NCI-H2029 (cell line): ENCODE results near the gene ADGRG1.

Experiments used
- DNase-seq: peaks from one replicate; lab custom pipeline; 2025; lab: John Stamatoyannopoulos, UW

ADGRG1 gene

GRCh38 chr16:57648581-57649442 is 20.4 kb downstream of the ADGRG1 start:
- DNase-seq, result peak; percentile 39

- no peak for DNase-seq
These were observed 21.0 kb downstream of the ADGRG1 start for GRCh38 chr16:57649443-57649751.

GRCh38 chr16:57649846-57650245 is 21.4 kb downstream of the ADGRG1 start:
- no peak for DNase-seq

GRCh38 chr16:57651344-57652333 is 23.2 kb downstream of the ADGRG1 start:
- no peak for DNase-seq

GRCh38 chr16:57652695-57653471 is 24.5 kb downstream of the ADGRG1 start:
- no peak for DNase-seq

GRCh38 chr16:57653936-57654335 is 25.5 kb downstream of the ADGRG1 start:
- DNase-seq, result no peak

- no peak for DNase-seq
These were observed 28.0 kb downstream of the ADGRG1 start for GRCh38 chr16:57656342-57656955.

- no peak for DNase-seq
These were observed 28.8 kb downstream of the ADGRG1 start for GRCh38 chr16:57657228-57657627.

GRCh38 chr16:57658130-57658877 is 29.9 kb downstream of the ADGRG1 start:
- no peak for DNase-seq

GRCh38 chr16:57658878-57659674 is 30.6 kb downstream of the ADGRG1 start:
- DNase-seq, result no peak

- no peak for DNase-seq
These were observed 32.5 kb downstream of the ADGRG1 start for GRCh38 chr16:57660715-57661463.

GRCh38 chr16:57661510-57661909 is 33.1 kb downstream of the ADGRG1 start:
- no peak for DNase-seq

- DNase-seq, result no peak
These were observed 33.8 kb downstream of the ADGRG1 start for GRCh38 chr16:57661936-57662906.

GRCh38 chr16:57663436-57663835 is 35.0 kb downstream of the ADGRG1 start:
- DNase-seq, result no peak

GRCh38 chr16:57663917-57664661 is 35.7 kb downstream of the ADGRG1 start:
- no peak for DNase-seq

- no peak for DNase-seq
These were observed 36.2 kb downstream of the ADGRG1 start for GRCh38 chr16:57664662-57665025.

GRCh38 chr16:57665541-57665940 is 37.1 kb downstream of the ADGRG1 start:
- DNase-seq, result no peak
